B cell (primary cell): Measurements from ENCODE around the gene DYNC1I1. TPM values are rescaled to one million over a fixed set of nuclear protein-coding genes. Genes with fewer than 3 reads are reported as not detected.

Source experiments
- ATAC-seq: fragments of 200-7000 bp; cut with Tn5 transposase; one replicate; pipeline ENCODE4 v1.10.0; 2021; ENCODE audit warnings: low read depth, mild to moderate bottlenecking, moderate number of reproducible peaks, moderate library complexity
- CTCF ChIA-PET: fragments of 350-600 bp; sonication (Branson Sonifier 250); formaldehyde crosslinking; loops from one replicate; lab custom pipeline; 2021; ENCODE audit warnings: antibody characterized with exemption, inconsistent platforms; lab: Charles Lee
- POLR2A ChIA-PET: fragments of 350-600 bp; sonication (Branson Sonifier 250); formaldehyde crosslinking; loops from one replicate; lab custom pipeline; 2021; ENCODE audit warnings: antibody characterized with exemption; lab: Charles Lee
- DNase-seq: peaks from one replicate; pipeline ENCODE4 v3.0.0; 2013
- H2AFZ ChIP-seq: 2 replicates; pipeline ENCODE4 v1.6.1; 2012; ENCODE audit warnings: mild to moderate bottlenecking, low read depth, low read length; ENCODE audit not compliant: insufficient read depth, poor library complexity, severe bottlenecking
- H3K27ac ChIP-seq, 2 donors: 1 replicate in 1 of 2; 2 replicates in 1 of 2; pipeline ENCODE4 v1.5.1; 2012 to 2013; ENCODE audit warnings: low read length in 2 of 2, mild to moderate bottlenecking in 2 of 2, moderate library complexity in 1 of 2
- H3K27me3 ChIP-seq, 4 experiments: fragments of 200-600 bp in 1 of 4; sonication (generic) in 1 of 4; replicated peaks in 1 of 4; 1 replicate in 2 of 4; 2 replicates in 2 of 4; pipeline versions ENCODE4 v1.6.1 to v1.7.0; 2013 to 2016; ENCODE audit warnings: low read length in 3 of 4, mild to moderate bottlenecking in 2 of 4, mixed read lengths in 1 of 4, moderate library complexity in 1 of 4; ENCODE audit not compliant: insufficient read depth in 4 of 4, control insufficient read depth in 3 of 4; ENCODE audit errors: control extremely low read depth in 1 of 4
- H3K36me3 ChIP-seq, 2 experiments: replicated peaks in 1 of 2; 1 replicate in 1 of 2; 2 replicates in 1 of 2; pipeline versions ENCODE4 v1.6.1 to v1.7.1; 2013; ENCODE audit warnings: low read length in 1 of 2; ENCODE audit not compliant: insufficient read depth in 2 of 2, control insufficient read depth in 1 of 2; ENCODE audit errors: control extremely low read depth in 1 of 2, extremely low read depth in 1 of 2
- H3K4me1 ChIP-seq, 2 donors: fragments of 200-600 bp in 1 of 2; sonication (generic) in 1 of 2; 1 replicate in 1 of 2; 2 replicates in 1 of 2; pipeline versions ENCODE4 v1.5.1 to v1.6.1; 2013 to 2017; ENCODE audit warnings: low read length in 2 of 2; ENCODE audit not compliant: control insufficient read depth in 2 of 2, insufficient read depth in 2 of 2
- H3K4me2 ChIP-seq: replicated peaks from 2 replicates; pipeline ENCODE3; 2012; ENCODE audit warnings: mild to moderate bottlenecking, low read depth, low read length; ENCODE audit not compliant: poor library complexity, severe bottlenecking
- H3K4me3 ChIP-seq, 5 experiments: fragments of 200-600 bp in 1 of 5; sonication (generic) in 1 of 5; 1 replicate in 3 of 5; 2 replicates in 2 of 5; pipeline versions ENCODE4 v1.5.1 to v1.7.0; 2011 to 2016; ENCODE audit warnings: low read length in 4 of 5, mild to moderate bottlenecking in 4 of 5, low read depth in 2 of 5, control low read depth in 1 of 5, moderate library complexity in 1 of 5; ENCODE audit not compliant: insufficient read depth in 1 of 5; ENCODE audit errors: control extremely low read depth in 1 of 5, extremely low read depth in 1 of 5
- H3K79me2 ChIP-seq: fragments of 200-600 bp; sonication (generic); one replicate; pipeline ENCODE4 v1.6.0; 2016; ENCODE audit warnings: low read length; ENCODE audit not compliant: control insufficient read depth, insufficient read depth
- H3K9ac ChIP-seq: fragments of 200-600 bp; sonication (generic); 2 replicates; pipeline ENCODE4 v1.6.1; 2017; ENCODE audit warnings: mild to moderate bottlenecking, low read length, moderate library complexity
- H3K9me3 ChIP-seq, 3 donors: one replicate each; pipeline versions ENCODE4 v1.6.1 to v1.7.1; 2013; ENCODE audit warnings: low read length in 2 of 3; ENCODE audit not compliant: control insufficient read depth in 2 of 3, insufficient read depth in 1 of 3; ENCODE audit errors: control extremely low read depth in 1 of 3
- H4K20me1 ChIP-seq: 2 replicates; pipeline ENCODE4 v1.6.0; 2012; ENCODE audit warnings: mild to moderate bottlenecking, low read length; ENCODE audit not compliant: insufficient read depth, control insufficient read depth, poor library complexity, severe bottlenecking
- H3K27ac Mint-ChIP-seq: one replicate; pipeline ENCODE4 v1.8.0; 2021; ENCODE audit warnings: mixed read lengths
- H3K27me3 Mint-ChIP-seq: one replicate; pipeline ENCODE4 v1.8.0; 2021; ENCODE audit warnings: mixed read lengths
- H3K4me1 Mint-ChIP-seq: one replicate; pipeline ENCODE4 v1.8.0; 2021; ENCODE audit warnings: mixed read lengths
- H3K4me3 Mint-ChIP-seq: one replicate; pipeline ENCODE4 v1.8.0; 2021; ENCODE audit warnings: mixed read lengths
- H3K9me3 Mint-ChIP-seq: one replicate; pipeline ENCODE4 v1.8.0; 2022; ENCODE audit warnings: mixed read lengths; ENCODE audit not compliant: insufficient read depth
- EZH2 ChIP-seq: IDR thresholded peaks from 2 replicates; pipeline ENCODE4 v1.6.1; 2012; ENCODE audit warnings: borderline replicate concordance, low read depth, mild to moderate bottlenecking, moderate library complexity, low read length; ENCODE audit not compliant: insufficient read depth, poor library complexity, severe bottlenecking
- WGBS: methylation state at CpG from one replicate; pipeline ENCODE4 v1.1.5; 2013; ENCODE audit warnings: missing lambda C conversion rate; ENCODE audit not compliant: insufficient coverage; 5-methylcytosine and 5-hydroxymethylcytosine counted together
- intact Hi-C: fragments of 100-400 bp; cut with micrococcal nuclease; formaldehyde crosslinking; loops from one replicate; pipeline ENCODE4 v1.10.0; 2022
- polyA plus RNA-seq: library from polyadenylated mRNA; depleted of rRNA; stranded (reverse); fragments of >200 nt; gene quantifications from 2 replicates; pipeline ENCODE4 v1.2.3, GENCODE V29; 2012
- total RNA-seq, 2 donors: library from RNA; stranded (reverse); fragments of 120-200 nt in 1 of 2; gene quantifications; 1 replicate in 1 of 2; 2 replicates in 1 of 2; pipeline versions ENCODE4 v1.2.3 to v1.2.4, GENCODE V29; 2013 to 2022
- TF ChIP-seq, protein P1 (sequence below): fragments of 200-600 bp; IDR thresholded peaks from one replicate; pipeline ENCODE4 v1.8.0; 2022; ENCODE audit warnings: antibody characterized with exemption, mild to moderate bottlenecking

The DYNC1I1 gene
- total and polyA plus RNA-seq, 2 donors (not counting 1 experiment from before 2014, with no cell fraction given), result not detected

DNA sequence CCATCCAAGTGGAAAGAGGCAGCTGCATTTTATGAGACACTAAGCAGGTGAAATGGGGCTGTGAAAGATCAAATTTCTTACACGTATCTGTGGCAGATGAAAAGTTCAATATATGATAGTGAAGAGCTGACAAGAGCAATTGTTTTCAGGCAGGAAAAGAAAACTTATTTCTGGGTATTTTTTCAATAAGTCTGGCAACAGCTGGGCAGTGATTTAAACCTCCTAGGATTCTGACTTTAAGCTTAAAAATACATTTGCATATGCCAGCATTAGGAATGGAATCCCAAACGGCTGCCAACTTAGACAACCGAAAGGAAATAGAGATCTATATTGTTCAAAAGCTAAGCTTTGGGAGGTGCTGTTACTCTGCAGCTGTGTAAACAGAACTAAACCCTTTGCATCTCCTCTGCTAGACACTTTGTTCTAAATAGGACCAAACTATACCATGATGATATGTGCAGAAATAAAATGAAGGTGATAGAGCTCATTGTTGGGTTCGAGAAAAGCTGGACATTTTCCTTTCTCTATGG is 26.1 kb downstream of the DYNC1I1 start:
- H3K9ac ChIP-seq, result no peak overlapping the region
- no peak overlapping the region for H3K4me2 ChIP-seq
- no peaks in the 10 kb centered on the region for H3K27me3 ChIP-seq
- DNase-seq (no peak), ATAC-seq (no peak)
- POLR2A ChIA-PET, result no interaction called here
- no peak overlapping the region for H3K27ac ChIP-seq
- no peaks in the 10 kb centered on the region for H4K20me1 ChIP-seq
- Mint-ChIP-seq H3K4me3 (no peak overlapping the region), H3K27me3 (peaks cover 13% of the 10 kb centered on the region), H3K27ac (no peak overlapping the region), H3K4me1 (no peaks in the 10 kb centered on the region), H3K9me3 (no peaks in the 10 kb centered on the region)
- TF ChIP-seq, protein P1, sequence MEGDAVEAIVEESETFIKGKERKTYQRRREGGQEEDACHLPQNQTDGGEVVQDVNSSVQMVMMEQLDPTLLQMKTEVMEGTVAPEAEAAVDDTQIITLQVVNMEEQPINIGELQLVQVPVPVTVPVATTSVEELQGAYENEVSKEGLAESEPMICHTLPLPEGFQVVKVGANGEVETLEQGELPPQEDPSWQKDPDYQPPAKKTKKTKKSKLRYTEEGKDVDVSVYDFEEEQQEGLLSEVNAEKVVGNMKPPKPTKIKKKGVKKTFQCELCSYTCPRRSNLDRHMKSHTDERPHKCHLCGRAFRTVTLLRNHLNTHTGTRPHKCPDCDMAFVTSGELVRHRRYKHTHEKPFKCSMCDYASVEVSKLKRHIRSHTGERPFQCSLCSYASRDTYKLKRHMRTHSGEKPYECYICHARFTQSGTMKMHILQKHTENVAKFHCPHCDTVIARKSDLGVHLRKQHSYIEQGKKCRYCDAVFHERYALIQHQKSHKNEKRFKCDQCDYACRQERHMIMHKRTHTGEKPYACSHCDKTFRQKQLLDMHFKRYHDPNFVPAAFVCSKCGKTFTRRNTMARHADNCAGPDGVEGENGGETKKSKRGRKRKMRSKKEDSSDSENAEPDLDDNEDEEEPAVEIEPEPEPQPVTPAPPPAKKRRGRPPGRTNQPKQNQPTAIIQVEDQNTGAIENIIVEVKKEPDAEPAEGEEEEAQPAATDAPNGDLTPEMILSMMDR, result no peak
- TF ChIP-seq EZH2, result no peak
- intact Hi-C loops, result no loop called here
- no peaks in the 10 kb centered on the region for H3K79me2 ChIP-seq
- 100% methylated on average over 1 of the region's 4 CpGs for WGBS
- no peak overlapping the region for H2AFZ ChIP-seq
- no peak overlapping the region for H3K4me3 ChIP-seq
- H3K4me1 ChIP-seq, result no peaks in the 10 kb centered on the region
- CTCF ChIA-PET, result no interaction called here
- no peaks in the 10 kb centered on the region for H3K9me3 ChIP-seq
- H3K36me3 ChIP-seq, result no peaks in the 10 kb centered on the region

DNA sequence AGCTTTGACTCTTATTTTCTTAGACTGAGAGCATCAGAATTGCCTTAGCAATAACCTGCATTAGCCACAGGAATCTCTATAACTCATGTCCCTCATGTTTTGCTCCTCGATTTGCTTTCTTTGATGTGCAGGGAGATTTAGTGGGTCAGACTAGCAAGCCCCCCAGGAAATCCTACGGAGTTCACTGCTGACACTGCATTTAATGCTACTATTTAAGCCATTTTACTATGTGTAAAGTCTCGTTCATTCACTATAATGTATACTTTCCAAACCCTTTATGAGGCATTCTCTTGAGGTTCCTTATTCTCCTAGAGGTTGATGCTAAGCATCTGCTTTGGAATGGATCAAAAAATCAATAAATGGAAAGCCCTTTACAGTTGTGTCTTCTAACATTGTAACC is 28.4 kb downstream of the DYNC1I1 start:
- no peak overlapping the region for H2AFZ ChIP-seq
- H3K9ac ChIP-seq, result no peak overlapping the region
- H4K20me1 ChIP-seq, result no peaks in the 10 kb centered on the region
- Mint-ChIP-seq H3K9me3 (no peaks in the 10 kb centered on the region), H3K4me3 (no peak overlapping the region), H3K4me1 (no peaks in the 10 kb centered on the region), H3K27ac (no peak overlapping the region), H3K27me3 (peaks cover 13% of the 10 kb centered on the region)
- no peak overlapping the region for H3K4me3 ChIP-seq
- intact Hi-C loops, result no loop called here
- ATAC-seq (no peak), DNase-seq (no peak)
- H3K27ac ChIP-seq, result no peak overlapping the region
- H3K4me2 ChIP-seq, result no peak overlapping the region
- no peaks in the 10 kb centered on the region for H3K27me3 ChIP-seq
- no peaks in the 10 kb centered on the region for H3K4me1 ChIP-seq
- CTCF ChIA-PET, result no interaction called here
- POLR2A ChIA-PET, result no interaction called here
- no peaks in the 10 kb centered on the region for H3K36me3 ChIP-seq
- no peaks in the 10 kb centered on the region for H3K79me2 ChIP-seq
- no peak for TF ChIP-seq EZH2
- TF ChIP-seq, protein P1, result no peak
- no CpG with 5 or more reads among the region's 3 CpGs for WGBS
- no peaks in the 10 kb centered on the region for H3K9me3 ChIP-seq
